SK-N-SH treated with all-trans-retinoic acid at 6 μM for 48 hours (cell line): ENCODE data around the gene PFKFB1.

Source experiments
- ATAC-seq: fragments of 200-7000 bp; cut with Tn5 transposase; 3 replicates; pipeline ENCODE4 v1.9.1; 2020; ENCODE audit warnings: mild to moderate bottlenecking, moderate library complexity
- ARNTL ChIP-seq: fragments of 450-650 bp; formaldehyde crosslinking; IDR thresholded peaks from 2 replicates; pipeline ENCODE4 v1.5.0; 2020; ENCODE audit warnings: low read depth, mild to moderate bottlenecking, moderate library complexity, borderline replicate concordance
- BACH2 ChIP-seq: fragments of 250-450 bp; sonication (Bioruptor Pico); IDR thresholded peaks from 2 replicates; pipeline ENCODE4 v1.9.0; 2021; ENCODE audit warnings: mild to moderate bottlenecking, borderline replicate concordance
- CSDC2 ChIP-seq: fragments of 250-450 bp; sonication (Bioruptor Pico); IDR thresholded peaks from 2 replicates; pipeline ENCODE4 v1.5.0; 2020; ENCODE audit warnings: mild to moderate bottlenecking, moderate library complexity
- CSRNP3 ChIP-seq: fragments of 250-450 bp; sonication (Bioruptor Pico); IDR thresholded peaks from 2 replicates; pipeline ENCODE4 v1.5.1; 2021; ENCODE audit warnings: mild to moderate bottlenecking, moderate library complexity
- ESRRG ChIP-seq: fragments of 250-450 bp; sonication (Bioruptor Pico); IDR thresholded peaks from 2 replicates; pipeline ENCODE4 v1.6.1; 2021; ENCODE audit warnings: mild to moderate bottlenecking
- GLIS3 ChIP-seq: fragments of 250-450 bp; sonication (Bioruptor Pico); IDR thresholded peaks from 2 replicates; pipeline ENCODE4 v1.5.0; 2020; ENCODE audit warnings: mild to moderate bottlenecking, moderate library complexity
- ISL1 ChIP-seq: fragments of 250-450 bp; sonication (Bioruptor Pico); IDR thresholded peaks from 2 replicates; pipeline ENCODE4 v2.1.2; 2022; ENCODE audit warnings: mild to moderate bottlenecking, moderate library complexity
- OSR1 ChIP-seq: fragments of 250-450 bp; sonication (Bioruptor Pico); IDR thresholded peaks from 2 replicates; pipeline ENCODE4 v1.8.0; 2022; ENCODE audit warnings: moderate library complexity, mild to moderate bottlenecking, inconsistent platforms
- PATZ1 ChIP-seq: fragments of 250-450 bp; sonication (Bioruptor Pico); IDR thresholded peaks from 2 replicates; pipeline ENCODE4 v1.8.0; 2020; ENCODE audit warnings: mild to moderate bottlenecking, moderate library complexity, borderline replicate concordance
- POU6F1 ChIP-seq: fragments of 250-450 bp; sonication (Bioruptor Pico); IDR thresholded peaks from 2 replicates; pipeline ENCODE4 v1.8.0; 2021; ENCODE audit warnings: low read depth, mild to moderate bottlenecking, moderate library complexity, borderline replicate concordance
- PPARA ChIP-seq: fragments of 250-450 bp; sonication (Bioruptor Pico); IDR thresholded peaks from 2 replicates; pipeline ENCODE4 v1.5.0; 2020; ENCODE audit warnings: mild to moderate bottlenecking, borderline replicate concordance
- RARB ChIP-seq: fragments of 250-450 bp; sonication (Bioruptor Pico); IDR thresholded peaks from 2 replicates; pipeline ENCODE4 v1.8.0; 2021; ENCODE audit warnings: mild to moderate bottlenecking, moderate library complexity
- SNAI2 ChIP-seq: fragments of 250-450 bp; sonication (Bioruptor Pico); IDR thresholded peaks from 2 replicates; pipeline ENCODE4 v1.5.0; 2020; ENCODE audit warnings: mild to moderate bottlenecking, moderate library complexity
- TCF4 ChIP-seq: fragments of 250-450 bp; sonication (Bioruptor Pico); IDR thresholded peaks from 2 replicates; pipeline ENCODE4 v1.8.0; 2021; ENCODE audit warnings: mild to moderate bottlenecking, moderate library complexity, borderline replicate concordance
- TOX ChIP-seq: fragments of 250-450 bp; sonication (Bioruptor Pico); IDR thresholded peaks from 2 replicates; pipeline ENCODE4 v1.8.0; 2021; ENCODE audit warnings: mild to moderate bottlenecking, moderate library complexity, borderline replicate concordance
- TSHZ2 ChIP-seq: fragments of 250-450 bp; sonication (Bioruptor Pico); IDR thresholded peaks from 2 replicates; pipeline ENCODE4 v1.5.0; 2020; ENCODE audit warnings: mild to moderate bottlenecking, moderate library complexity
- ZC3H10 ChIP-seq: fragments of 250-450 bp; sonication (Bioruptor Pico); IDR thresholded peaks from 2 replicates; pipeline ENCODE4 v1.5.1; 2021; ENCODE audit warnings: mild to moderate bottlenecking, moderate library complexity
- ZFP3 ChIP-seq: fragments of 250-450 bp; sonication (Bioruptor Pico); IDR thresholded peaks from 2 replicates; pipeline ENCODE4 v1.5.0; 2020; ENCODE audit warnings: mild to moderate bottlenecking, moderate library complexity
- ZFP30 ChIP-seq: fragments of 450-650 bp; formaldehyde crosslinking; IDR thresholded peaks from 2 replicates; pipeline ENCODE4 v1.5.0; 2022; ENCODE audit warnings: mild to moderate bottlenecking, moderate library complexity
- ZNF565 ChIP-seq: fragments of 450-650 bp; formaldehyde crosslinking; conservative IDR thresholded peaks from 2 replicates; pipeline ENCODE4 v1.5.0; 2020; ENCODE audit warnings: low read depth, mild to moderate bottlenecking, moderate library complexity
- ZNF70 ChIP-seq: fragments of 450-650 bp; formaldehyde crosslinking; IDR thresholded peaks from 2 replicates; pipeline ENCODE4 v1.5.0; 2020; ENCODE audit warnings: mild to moderate bottlenecking, moderate library complexity
- ZNF8 ChIP-seq: fragments of 450-650 bp; formaldehyde crosslinking; IDR thresholded peaks from 2 replicates; pipeline ENCODE4 v1.5.0; 2020; ENCODE audit warnings: mild to moderate bottlenecking, moderate library complexity

The PFKFB1 gene

GRCh38 chrX:54933150-54933826, 60.7 kb downstream of the PFKFB1 start:
- no peak for TF ChIP-seq SNAI2
- no peak for TF ChIP-seq RARB (CRISPR knock-in tag)
- TF ChIP-seq TOX (CRISPR knock-in tag), result no peak
- TF ChIP-seq GLIS3 (CRISPR knock-in tag), result no peak
- no peak for ATAC-seq

GRCh38 chrX:54931107-54931506, 62.9 kb downstream of the PFKFB1 start:
- no peak for ATAC-seq
- TF ChIP-seq GLIS3 (CRISPR knock-in tag), result no peak
- no peak for TF ChIP-seq CSDC2 (CRISPR knock-in tag)
- no peak for TF ChIP-seq POU6F1 (CRISPR knock-in tag)
- no peak for TF ChIP-seq SNAI2
- no peak for TF ChIP-seq ZFP30 (CRISPR knock-in tag)
- TF ChIP-seq ZFP3 (CRISPR knock-in tag), result no peak
- no peak for TF ChIP-seq ZNF8 (CRISPR knock-in tag)
- no peak for TF ChIP-seq CSRNP3 (CRISPR knock-in tag)
- no peak for TF ChIP-seq ARNTL (CRISPR knock-in tag)
- TF ChIP-seq ISL1 (CRISPR knock-in tag), result no peak
- no peak for TF ChIP-seq OSR1 (CRISPR knock-in tag)
- no peak for TF ChIP-seq ESRRG (CRISPR knock-in tag)
- TF ChIP-seq TCF4 (CRISPR knock-in tag), result no peak
- TF ChIP-seq ZNF70 (CRISPR knock-in tag), result no peak
- TF ChIP-seq PATZ1 (CRISPR knock-in tag), result no peak
- TF ChIP-seq ZC3H10, result no peak
- no peak for TF ChIP-seq PPARA (CRISPR knock-in tag)
- TF ChIP-seq ZNF565 (CRISPR knock-in tag), result no peak
- TF ChIP-seq TOX (CRISPR knock-in tag), result no peak

GRCh38 chrX:54930291-54931049, 63.5 kb downstream of the PFKFB1 start:
- no peak for TF ChIP-seq ESRRG (CRISPR knock-in tag)
- TF ChIP-seq RARB (CRISPR knock-in tag), result no peak
- no peak for TF ChIP-seq ZC3H10
- TF ChIP-seq ZNF70 (CRISPR knock-in tag), result no peak
- no peak for TF ChIP-seq CSRNP3 (CRISPR knock-in tag)
- TF ChIP-seq TSHZ2 (CRISPR knock-in tag), result no peak
- TF ChIP-seq CSDC2 (CRISPR knock-in tag), result no peak
- TF ChIP-seq GLIS3 (CRISPR knock-in tag), result no peak
- no peak for TF ChIP-seq ZFP30 (CRISPR knock-in tag)
- TF ChIP-seq SNAI2, result no peak
- TF ChIP-seq PATZ1 (CRISPR knock-in tag), result no peak
- no peak for TF ChIP-seq TCF4 (CRISPR knock-in tag)
- no peak for TF ChIP-seq ZNF565 (CRISPR knock-in tag)
- TF ChIP-seq BACH2 (CRISPR knock-in tag), result no peak
- no peak for TF ChIP-seq ZFP3 (CRISPR knock-in tag)
- TF ChIP-seq, all 23 proteins: peak for 0

More at GRCh38 chrX:54930291-54931049, 63.5 kb downstream of the PFKFB1 start:
- no peak for ATAC-seq
